NCI-H226 (cell line): Measurements from ENCODE around the gene KRT79.
A peak's percentile ranks its signal among the peaks of the same experiment; 100 is the strongest.
"Not testable (repeated sequence)": the region's sequence is repeated elsewhere in the genome, so short reads cannot be mapped to it uniquely, and the experiment has no call there.

Experiments
- DNase-seq: peaks from one replicate; pipeline ENCODE4 v3.0.0-alpha.2; 2015

KRT79 gene

GRCh38 chr12:52833922-52834726, at the start of gene KRT79:
TSS of gene KRT79 (minus strand) at chr12:52834311. CDS start at chr12:52834260, 51 bp downstream.
- no peak for DNase-seq

GRCh38 chr12:52880499-52880898, 46.4 kb upstream of the KRT79 start:
- not testable (repeated sequence) for DNase-seq

GRCh38 chr12:52879394-52880351, 45.6 kb upstream of the KRT79 start:
- peak; percentile 89 for DNase-seq

GRCh38 chr12:52878507-52879393, 44.6 kb upstream of the KRT79 start:
- peak; percentile 55 for DNase-seq

- no peak for DNase-seq
Measured at GRCh38 chr12:52877242-52877641, 43.1 kb upstream of the KRT79 start.

GRCh38 chr12:52876372-52876771, 42.3 kb upstream of the KRT79 start:
- no peak for DNase-seq

GRCh38 chr12:52874573-52875435, 40.7 kb upstream of the KRT79 start:
- peak; percentile 51 for DNase-seq

GRCh38 chr12:52873832-52874572, 39.9 kb upstream of the KRT79 start:
- peak; percentile 98 for DNase-seq

GRCh38 chr12:52873513-52873831, 39.4 kb upstream of the KRT79 start:
- no peak for DNase-seq

- DNase-seq, result no peak
Measured at GRCh38 chr12:52872644-52873389, 38.7 kb upstream of the KRT79 start.

GRCh38 chr12:52871291-52872039, 37.4 kb upstream of the KRT79 start:
- peak; percentile 94 for DNase-seq

- DNase-seq, result peak; percentile 76
Measured at GRCh38 chr12:52870361-52871290, 36.5 kb upstream of the KRT79 start.

GRCh38 chr12:52867642-52868041, 33.5 kb upstream of the KRT79 start:
- no peak for DNase-seq

GRCh38 chr12:52867152-52867551, 33.0 kb upstream of the KRT79 start:
- no peak for DNase-seq

GRCh38 chr12:52865090-52865944, 31.2 kb upstream of the KRT79 start:
- peak; percentile 75 for DNase-seq

- no peak for DNase-seq
Measured at GRCh38 chr12:52862023-52862422, 27.9 kb upstream of the KRT79 start.

GRCh38 chr12:52861511-52861910, 27.4 kb upstream of the KRT79 start:
- no peak for DNase-seq
